ENCODE results near the gene POU5F1.

DNA sequence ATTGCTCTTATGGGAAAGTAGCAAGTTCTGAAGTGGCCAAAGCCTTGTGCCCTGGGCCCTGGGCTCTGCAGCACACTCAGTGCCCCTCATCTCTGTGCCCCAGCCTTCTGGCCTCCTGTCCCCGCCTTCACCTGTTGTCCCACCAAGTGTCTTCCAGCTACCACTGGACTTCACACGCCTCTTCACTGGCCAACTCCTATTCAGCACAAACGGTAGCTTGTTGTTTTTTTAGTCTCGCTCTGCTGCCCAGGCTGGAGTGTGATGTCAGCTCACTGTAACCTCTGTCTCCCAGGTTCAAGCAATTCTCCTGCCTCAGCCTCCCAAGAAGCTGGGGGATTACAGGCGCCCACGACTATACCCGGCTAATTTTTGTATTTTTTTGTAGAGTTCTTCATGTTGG lies 17.7 kb downstream of the POU5F1 start:
- TF ChIP-seq, protein P1, sequence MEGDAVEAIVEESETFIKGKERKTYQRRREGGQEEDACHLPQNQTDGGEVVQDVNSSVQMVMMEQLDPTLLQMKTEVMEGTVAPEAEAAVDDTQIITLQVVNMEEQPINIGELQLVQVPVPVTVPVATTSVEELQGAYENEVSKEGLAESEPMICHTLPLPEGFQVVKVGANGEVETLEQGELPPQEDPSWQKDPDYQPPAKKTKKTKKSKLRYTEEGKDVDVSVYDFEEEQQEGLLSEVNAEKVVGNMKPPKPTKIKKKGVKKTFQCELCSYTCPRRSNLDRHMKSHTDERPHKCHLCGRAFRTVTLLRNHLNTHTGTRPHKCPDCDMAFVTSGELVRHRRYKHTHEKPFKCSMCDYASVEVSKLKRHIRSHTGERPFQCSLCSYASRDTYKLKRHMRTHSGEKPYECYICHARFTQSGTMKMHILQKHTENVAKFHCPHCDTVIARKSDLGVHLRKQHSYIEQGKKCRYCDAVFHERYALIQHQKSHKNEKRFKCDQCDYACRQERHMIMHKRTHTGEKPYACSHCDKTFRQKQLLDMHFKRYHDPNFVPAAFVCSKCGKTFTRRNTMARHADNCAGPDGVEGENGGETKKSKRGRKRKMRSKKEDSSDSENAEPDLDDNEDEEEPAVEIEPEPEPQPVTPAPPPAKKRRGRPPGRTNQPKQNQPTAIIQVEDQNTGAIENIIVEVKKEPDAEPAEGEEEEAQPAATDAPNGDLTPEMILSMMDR (IDR thresholded peaks at IDR 0.05; ENCODE audit: borderline replicate concordance, extremely low read depth, low read length, poor library complexity, severe bottlenecking): no peak
- no peak for TF ChIP-seq EZH2 (IDR thresholded peaks at IDR 0.05; ENCODE audit: borderline replicate concordance, low read depth, low read length, severe bottlenecking)

Measured in DND-41 (cell line).